Kidney epithelial cell (primary cell): ENCODE measurements around the gene CC2D1A. TPM values are rescaled to one million over a fixed set of nuclear protein-coding genes. Genes with fewer than 3 reads are reported as not detected.

ENCODE experiments used
- DNase-seq: peaks from one replicate; pipeline ENCODE4 v3.0.0-alpha.2; 2010; ENCODE audit warnings: low read depth
- H3K27me3 ChIP-seq: 2 replicates; pipeline ENCODE4 v1.6.0; 2011; ENCODE audit warnings: low read length; ENCODE audit not compliant: control insufficient read depth, insufficient read depth
- H3K36me3 ChIP-seq: 2 replicates; pipeline ENCODE4 v1.5.1; 2011; ENCODE audit warnings: low read length; ENCODE audit not compliant: control insufficient read depth, insufficient read depth
- H3K4me3 ChIP-seq: 2 replicates; pipeline ENCODE4 v1.5.1; 2011; ENCODE audit warnings: low read depth, mild to moderate bottlenecking, control low read depth, low read length
- CTCF ChIP-seq: IDR thresholded peaks from 2 replicates; pipeline ENCODE4 v1.5.1; 2011; ENCODE audit warnings: mild to moderate bottlenecking, moderate library complexity, low read length, control low read depth, inconsistent platforms; ENCODE audit not compliant: insufficient read depth, poor library complexity, severe bottlenecking
- total RNA-seq: library from RNA; depleted of rRNA; stranded (reverse); fragments of >200 nt; gene quantifications from 2 replicates; pipeline ENCODE4 v1.2.3, GENCODE V29; 2015

The CC2D1A gene
- total RNA-seq, 1 donor from 2014 or later: 26.5 TPM

- H3K27me3 ChIP-seq: no peaks in the 10 kb centered on the region
- H3K4me3 ChIP-seq: no peak overlapping the region
- H3K36me3 ChIP-seq: peaks cover 3% of the 10 kb centered on the region
- DNase-seq: no peak
- TF ChIP-seq CTCF: no peak
Measured at GRCh38 chr19:13923194-13923987, 17.4 kb downstream of the CC2D1A start.

- H3K36me3 ChIP-seq: peaks cover 3% of the 10 kb centered on the region
- no peak for DNase-seq
- H3K4me3 ChIP-seq: no peak overlapping the region
- H3K27me3 ChIP-seq: no peaks in the 10 kb centered on the region
- TF ChIP-seq CTCF: no peak
Measured at GRCh38 chr19:13926010-13926409, 20.0 kb downstream of the CC2D1A start.

- H3K36me3 ChIP-seq: peaks cover 1% of the 10 kb centered on the region
- TF ChIP-seq CTCF: no peak
- H3K27me3 ChIP-seq: no peaks in the 10 kb centered on the region
- DNase-seq: no peak
- no peak overlapping the region for H3K4me3 ChIP-seq
Measured at GRCh38 chr19:13926715-13927114, 20.7 kb downstream of the CC2D1A start.

GRCh38 chr19:13929340-13929739, 23.3 kb downstream of the CC2D1A start:
- Histone ChIP-seq H3K4me3 (no peak overlapping the region), H3K27me3 (peaks cover 2% of the 10 kb centered on the region), H3K36me3 (peaks cover 1% of the 10 kb centered on the region)
- no peak for DNase-seq
- no peak for TF ChIP-seq CTCF

- no peak for TF ChIP-seq CTCF
- Histone ChIP-seq H3K4me3 (no peak overlapping the region), H3K27me3 (peaks cover 8% of the 10 kb centered on the region), H3K36me3 (peaks cover 1% of the 10 kb centered on the region)
- DNase-seq: no peak
Measured at GRCh38 chr19:13929956-13930355, 24.0 kb downstream of the CC2D1A start.

- H3K4me3 ChIP-seq: no peak overlapping the region
- peaks cover 1% of the 10 kb centered on the region for H3K36me3 ChIP-seq
- no peak for DNase-seq
- TF ChIP-seq CTCF: no peak
- peaks cover 9% of the 10 kb centered on the region for H3K27me3 ChIP-seq
Measured at GRCh38 chr19:13930402-13930801, 24.4 kb downstream of the CC2D1A start.
